Amniotic epithelial cell (primary cell): ENCODE measurements around the gene NUP37.
A peak's percentile ranks its signal among the peaks of the same experiment; 100 is the strongest.
"Not testable (repeated sequence)": the region's sequence is repeated elsewhere in the genome, so short reads cannot be mapped to it uniquely, and the experiment has no call there.

ENCODE experiments used
- DNase-seq: peaks from one replicate; pipeline ENCODE4 v3.0.0-alpha.2; 2010; ENCODE audit warnings: low read depth

NUP37 gene

GRCh38 chr12:102089228-102089835, 30.6 kb downstream of the NUP37 start:
- DNase-seq, result not testable (repeated sequence)

DNA sequence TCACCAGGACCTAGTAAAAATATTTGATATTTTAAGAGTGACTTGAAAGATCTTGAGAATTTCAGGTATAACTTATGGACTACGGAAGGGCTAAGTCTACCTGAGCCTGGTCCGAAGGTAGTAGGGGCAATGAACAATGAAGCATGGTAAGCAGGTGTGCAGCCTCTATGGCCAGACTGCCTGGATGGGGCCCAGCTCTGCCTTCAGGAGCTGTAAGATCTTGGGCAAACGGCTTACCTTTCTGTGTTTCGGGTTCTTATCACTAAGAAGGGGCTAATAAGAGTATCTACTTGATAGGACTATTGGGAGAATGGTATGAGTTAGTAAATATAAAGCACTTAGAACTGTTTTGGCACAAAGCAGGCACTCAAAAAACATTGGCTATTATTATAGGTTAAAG, 39.1 kb downstream of the NUP37 start:
- no peak for DNase-seq

DNA sequence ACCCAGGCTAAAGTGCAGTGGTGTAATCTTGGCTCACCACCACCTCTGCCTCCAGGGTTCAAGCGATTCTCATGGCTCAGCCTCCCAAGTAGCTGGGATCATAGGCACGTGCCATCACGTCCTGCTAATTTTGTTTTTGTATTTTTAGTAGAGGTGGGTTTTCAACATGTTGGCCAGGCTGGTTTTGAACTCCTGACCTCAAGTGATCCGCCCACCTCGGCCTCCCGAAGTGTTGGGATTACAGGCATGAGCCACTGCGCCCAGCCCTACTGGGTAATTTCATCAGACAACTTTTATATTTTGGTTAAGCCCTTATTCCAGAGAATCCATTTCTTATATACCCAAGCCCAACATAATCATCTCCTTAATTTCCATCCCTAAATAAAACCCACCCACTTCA, 47.8 kb downstream of the NUP37 start:
- not testable (repeated sequence) for DNase-seq

DNA sequence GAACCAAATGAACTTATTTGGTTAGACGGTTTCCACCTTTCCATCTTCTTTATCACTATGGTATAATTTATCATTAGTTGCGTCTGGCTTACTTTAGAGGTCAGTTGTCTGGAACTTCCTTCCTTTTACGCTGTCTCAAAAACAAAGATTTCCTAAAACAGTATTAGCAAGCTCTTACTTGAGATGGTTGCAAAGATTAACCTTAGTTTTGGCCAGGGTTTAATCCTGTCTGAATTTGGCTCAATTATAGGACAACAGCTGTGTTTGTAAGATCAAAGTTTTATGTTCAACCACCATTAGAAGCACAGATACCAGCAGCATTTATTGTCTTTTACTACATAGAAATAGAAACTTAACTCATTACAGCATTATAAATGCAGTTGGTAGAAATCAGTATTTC, 50.2 kb downstream of the NUP37 start:
- no peak for DNase-seq

DNA sequence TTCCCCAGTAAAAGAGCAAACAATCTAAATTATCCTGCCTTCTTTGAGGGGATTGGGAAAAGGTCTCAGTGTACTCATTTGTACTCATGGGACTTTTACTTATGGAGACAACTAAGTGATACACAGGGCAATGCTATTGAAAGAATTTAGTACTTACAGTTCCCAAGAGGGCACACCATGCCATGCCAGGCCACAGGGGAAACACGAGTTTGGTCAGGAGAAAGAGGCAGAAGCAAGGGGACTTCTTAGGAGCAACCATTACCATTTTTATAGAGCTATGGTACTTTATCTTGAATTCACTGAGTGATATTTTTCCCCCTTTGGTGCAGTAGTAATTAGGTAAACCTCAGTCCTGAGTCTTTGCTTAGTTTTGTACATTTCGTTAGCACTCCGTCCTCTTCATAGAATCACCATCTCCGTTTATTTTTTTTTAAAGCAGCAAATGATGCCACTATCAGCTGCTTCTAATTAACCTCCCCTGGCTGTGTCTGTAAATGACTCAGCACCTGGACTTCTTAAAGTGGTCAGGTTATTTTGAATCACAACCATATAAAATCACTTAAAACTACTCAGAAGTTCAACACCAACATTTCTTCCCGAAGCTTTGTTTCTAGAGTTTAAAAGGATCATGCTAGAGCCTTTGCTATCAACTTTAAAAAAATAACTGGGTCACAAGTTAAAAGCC, 52.2 kb downstream of the NUP37 start:
- no peak for DNase-seq

DNA sequence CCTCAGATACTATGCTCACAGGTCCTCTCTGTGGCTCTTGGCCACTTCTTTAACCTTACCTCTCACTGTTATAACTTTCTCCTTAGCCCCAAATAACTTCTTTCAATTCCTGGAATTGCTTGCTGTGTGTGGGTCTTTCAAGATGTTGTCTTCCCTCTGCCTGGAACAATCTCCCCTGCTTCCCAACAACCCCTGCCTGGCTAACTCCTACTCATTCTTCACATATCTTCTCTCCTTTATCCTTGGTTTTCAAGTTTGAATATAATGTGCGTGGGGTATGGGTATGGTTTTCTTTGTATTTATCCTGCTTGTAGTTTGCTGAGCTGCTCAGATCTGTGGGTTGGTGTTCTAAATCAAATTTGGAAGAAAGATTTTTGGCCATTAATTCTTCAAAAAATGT, 55.4 kb downstream of the NUP37 start:
- DNase-seq, result peak; percentile 60

GRCh38 chr12:102063069-102063468, 56.8 kb downstream of the NUP37 start:
- peak; percentile 16 for DNase-seq

DNA sequence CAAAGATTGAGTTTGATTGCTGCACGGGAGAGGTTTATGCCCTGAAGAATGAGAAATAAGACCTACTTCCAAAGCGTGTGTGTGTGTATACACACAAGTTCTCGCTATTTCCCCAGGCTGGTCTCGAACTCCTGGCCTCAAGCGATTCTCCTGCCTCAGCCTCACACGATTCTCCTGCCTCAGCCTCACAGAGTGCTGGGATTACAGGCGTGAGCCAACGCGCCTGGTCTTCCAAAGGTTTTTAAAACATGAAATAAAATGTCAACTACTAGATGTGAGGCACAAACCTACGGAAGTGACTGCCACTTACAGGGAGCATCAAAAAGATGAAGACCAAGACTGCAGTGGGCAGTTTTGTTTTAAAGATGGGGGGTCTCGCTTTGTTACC, 57.5 kb downstream of the NUP37 start:
- no peak for DNase-seq

DNA sequence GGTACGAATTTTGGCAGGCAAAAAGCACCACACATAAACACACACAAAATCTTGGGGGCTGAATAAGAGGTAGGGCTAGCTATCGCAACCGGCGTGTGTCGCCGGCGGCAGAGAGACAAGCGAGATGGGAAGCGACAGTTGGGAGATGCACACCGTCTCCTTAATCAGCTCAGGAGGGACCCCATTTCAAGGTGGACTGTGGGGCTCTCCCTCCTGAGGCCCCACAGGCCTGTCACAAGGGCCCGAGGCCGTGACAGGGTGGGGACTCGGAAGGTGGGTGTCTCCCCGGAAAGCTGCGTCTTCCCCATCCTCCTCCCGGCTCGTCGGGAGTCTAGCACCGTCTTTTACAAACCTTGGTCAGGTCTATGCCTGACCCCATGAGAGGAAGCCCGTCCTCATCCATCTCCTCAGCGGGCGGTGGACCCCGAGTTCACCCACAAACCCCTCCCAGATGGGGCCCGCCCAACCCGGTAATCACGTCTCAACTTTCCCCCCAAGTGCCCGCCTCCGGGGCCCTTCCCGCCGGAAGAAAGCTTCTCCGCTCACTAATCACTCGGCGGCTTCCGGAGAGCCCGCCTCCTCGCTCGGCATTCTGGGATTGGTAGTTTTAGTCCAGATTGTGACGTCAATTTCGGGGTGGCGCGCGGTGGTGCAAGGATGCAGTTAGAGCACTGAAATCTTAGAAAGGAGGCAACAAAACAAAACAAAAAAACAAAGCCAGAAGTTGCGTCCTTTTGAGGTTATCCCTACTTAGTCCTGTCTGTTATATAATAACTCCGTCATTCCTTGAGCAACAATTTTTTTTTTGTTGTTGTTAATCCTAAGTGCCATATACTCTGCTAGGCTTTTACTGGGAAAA, 58.1 kb downstream of the NUP37 start, which contains the start of gene WASHC3:
TSS of gene WASHC3 (minus strand) at position 432 of the 859 bp plus-strand sequence. CDS start at position 403, 29 bp downstream.
- peak; percentile 88 for DNase-seq

- peak; percentile 17 for DNase-seq
Observed at GRCh38 chr12:102061096-102061559, 58.8 kb downstream of the NUP37 start.

DNA sequence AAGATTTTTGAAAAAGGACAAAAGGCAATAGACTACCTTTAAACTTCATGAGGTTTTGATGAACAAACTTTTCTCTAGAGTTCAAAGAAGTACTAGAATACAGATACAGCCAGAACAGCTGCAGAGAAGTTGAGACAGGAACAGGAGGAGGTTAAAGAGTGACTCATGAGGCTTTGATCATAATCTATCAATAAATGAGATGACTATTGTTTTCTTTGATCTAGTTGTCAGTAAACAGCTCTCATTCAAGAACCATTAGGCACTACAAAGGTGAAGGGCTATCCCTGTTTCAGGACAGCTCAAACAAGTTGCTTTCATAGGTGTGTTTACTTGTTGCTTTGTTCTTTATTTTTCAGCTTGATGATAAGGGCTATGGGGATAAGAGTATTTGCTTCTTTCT, 60.6 kb downstream of the NUP37 start:
- no peak for DNase-seq

GRCh38 chr12:102054345-102054744, 65.6 kb downstream of the NUP37 start:
- DNase-seq, result no peak

- no peak for DNase-seq
Observed at GRCh38 chr12:102053062-102053349, 66.9 kb downstream of the NUP37 start.

GRCh38 chr12:102052192-102053061, 67.5 kb downstream of the NUP37 start:
- no peak for DNase-seq

DNA sequence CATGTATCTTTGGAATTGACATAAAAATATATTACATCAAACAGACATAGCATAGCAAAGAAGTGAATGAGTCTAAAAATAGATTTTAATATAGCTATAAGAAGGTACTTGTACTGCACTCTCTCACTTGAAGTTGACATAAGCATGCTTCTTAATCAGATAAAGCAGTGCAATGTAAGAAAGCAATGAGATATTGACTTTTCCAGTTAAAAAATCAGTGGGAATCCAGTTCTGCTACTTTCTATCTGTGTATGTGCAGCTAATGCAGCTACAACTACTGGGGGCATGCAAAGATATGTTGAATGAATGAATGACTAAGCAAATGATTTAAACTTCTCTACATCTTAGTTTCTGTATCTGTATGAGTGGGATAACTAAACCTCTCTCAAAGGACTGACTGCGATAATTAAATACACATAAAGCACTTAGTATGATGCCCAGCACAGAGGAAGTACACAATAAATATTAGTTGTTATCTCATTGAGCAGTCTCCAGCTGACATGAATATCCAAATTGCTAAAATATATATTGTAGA, 68.4 kb downstream of the NUP37 start:
- no peak for DNase-seq

GRCh38 chr12:102050660-102051430, 69.1 kb downstream of the NUP37 start:
- DNase-seq, result no peak

DNA sequence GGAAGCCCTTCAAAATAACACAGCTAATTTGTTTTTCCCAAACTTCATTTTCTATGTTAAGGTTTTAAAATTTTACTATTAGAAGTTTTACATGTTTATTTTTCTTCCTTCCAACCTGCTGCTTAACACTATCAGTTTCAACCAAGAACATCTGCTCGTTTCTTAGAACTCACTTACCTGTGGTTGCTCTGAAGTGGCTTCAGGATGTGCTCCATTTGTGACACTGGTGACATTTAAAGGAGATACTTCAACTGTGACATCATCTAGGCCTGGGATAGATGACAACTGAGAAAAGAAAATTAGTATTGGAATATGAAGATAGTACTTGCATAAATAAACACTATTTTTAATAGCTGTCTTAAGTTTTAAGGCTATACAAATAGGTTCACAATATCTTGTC, 76.0 kb downstream of the NUP37 start:
- DNase-seq, result no peak

DNA sequence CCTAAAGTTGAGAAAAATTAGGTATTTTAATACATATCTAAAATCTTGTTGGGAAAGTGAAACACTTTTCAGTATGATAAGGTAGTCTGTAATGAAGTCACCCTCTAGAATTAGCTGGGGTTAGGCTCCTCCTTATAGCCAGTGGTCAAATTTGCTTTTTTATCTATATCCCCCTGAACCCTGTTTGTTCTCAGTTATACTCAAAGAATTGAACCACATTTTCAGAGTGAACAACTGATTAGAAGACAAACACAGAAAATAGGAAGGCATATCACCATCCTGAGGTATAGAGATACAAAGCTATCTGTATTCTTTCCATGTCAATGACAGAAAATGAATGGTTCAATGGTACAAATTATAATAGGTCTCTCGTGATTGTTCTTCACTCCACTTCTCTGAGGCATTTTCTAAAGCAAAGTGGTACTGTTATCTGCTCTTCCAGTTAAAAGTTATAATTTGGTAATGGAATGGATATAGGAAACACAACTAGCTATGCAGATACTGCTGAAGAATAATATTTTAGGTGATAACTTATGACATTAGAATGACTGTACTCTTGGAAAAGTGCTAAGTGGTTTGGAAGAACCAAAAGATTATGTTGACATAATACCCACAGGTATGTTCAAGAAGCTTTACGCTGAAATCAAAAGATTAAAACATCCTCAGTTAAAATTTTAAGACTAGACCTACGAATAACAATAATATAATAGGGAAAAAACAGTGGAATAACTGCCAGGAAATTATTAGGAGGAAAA, 85.7 kb downstream of the NUP37 start:
- DNase-seq, result peak; percentile 53

GRCh38 chr12:102031852-102032251, 88.1 kb downstream of the NUP37 start:
- no peak for DNase-seq

DNA sequence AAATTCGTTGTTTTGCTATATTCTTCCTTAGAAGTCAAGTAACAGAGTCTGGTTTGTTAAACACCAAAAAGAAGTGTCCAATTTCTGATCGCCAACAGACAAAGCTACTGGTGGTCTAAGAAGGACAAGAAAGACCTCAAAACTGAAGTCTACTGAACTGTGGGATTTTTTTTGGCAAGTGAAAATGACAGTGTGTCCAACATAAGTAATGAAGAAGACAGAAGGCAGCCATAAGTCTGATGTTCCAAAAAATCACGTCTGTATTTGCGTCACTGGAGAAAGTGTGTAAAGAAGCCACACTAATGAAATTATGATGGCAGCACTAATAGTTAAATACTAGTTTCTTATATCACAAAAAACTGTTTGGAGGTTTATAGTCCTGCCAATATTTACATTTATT, 90.8 kb downstream of the NUP37 start:
- no peak for DNase-seq
